ENCODE measurements around the gene TCF7.

Gene TCF7

GRCh38 chr5:134113363-134113889 lies 1.1 kb upstream of the TCF7 start:
- no peak for DNase-seq (ENCODE audit: low read depth)

DNA sequence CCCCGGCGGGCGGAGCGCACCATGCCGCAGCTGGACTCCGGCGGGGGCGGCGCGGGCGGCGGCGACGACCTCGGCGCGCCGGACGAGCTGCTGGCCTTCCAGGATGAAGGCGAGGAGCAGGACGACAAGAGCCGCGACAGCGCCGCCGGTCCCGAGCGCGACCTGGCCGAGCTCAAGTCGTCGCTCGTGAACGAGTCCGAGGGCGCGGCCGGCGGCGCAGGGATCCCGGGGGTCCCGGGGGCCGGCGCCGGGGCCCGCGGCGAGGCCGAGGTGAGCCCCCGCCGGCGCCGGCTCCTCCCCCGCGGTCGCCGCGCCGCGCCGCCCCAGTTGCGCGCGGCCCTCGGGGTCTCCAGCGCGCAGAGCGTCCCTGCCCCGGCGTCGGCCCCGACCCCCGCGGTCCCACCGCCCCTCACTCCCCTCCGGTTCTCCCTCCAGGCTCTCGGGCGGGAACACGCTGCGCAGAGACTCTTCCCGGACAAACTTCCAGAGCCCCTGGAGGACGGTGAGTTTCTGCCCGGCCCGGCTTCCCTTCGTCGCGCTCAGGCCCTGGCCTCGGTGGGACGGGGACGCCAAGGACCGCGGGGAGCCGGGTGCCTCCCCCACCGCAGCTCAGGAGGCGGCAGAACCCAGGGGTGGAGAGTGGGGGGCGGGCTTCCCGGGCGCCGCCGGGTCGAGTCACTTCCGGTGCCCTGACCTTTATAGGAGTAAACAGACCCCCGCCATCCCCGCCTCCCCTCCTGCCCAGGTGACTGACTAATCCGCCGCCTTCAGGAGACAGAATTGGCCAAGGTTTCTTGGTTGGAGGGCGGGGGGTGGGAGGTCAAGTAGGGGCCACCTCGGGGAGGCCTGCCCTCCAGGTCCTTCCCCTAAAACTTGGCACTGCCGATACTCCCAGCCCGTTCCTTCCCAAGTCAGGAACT lies 665 bp downstream of the TCF7 start:
- DNase-seq (ENCODE audit: low read depth): peak; percentile 44

DNA sequence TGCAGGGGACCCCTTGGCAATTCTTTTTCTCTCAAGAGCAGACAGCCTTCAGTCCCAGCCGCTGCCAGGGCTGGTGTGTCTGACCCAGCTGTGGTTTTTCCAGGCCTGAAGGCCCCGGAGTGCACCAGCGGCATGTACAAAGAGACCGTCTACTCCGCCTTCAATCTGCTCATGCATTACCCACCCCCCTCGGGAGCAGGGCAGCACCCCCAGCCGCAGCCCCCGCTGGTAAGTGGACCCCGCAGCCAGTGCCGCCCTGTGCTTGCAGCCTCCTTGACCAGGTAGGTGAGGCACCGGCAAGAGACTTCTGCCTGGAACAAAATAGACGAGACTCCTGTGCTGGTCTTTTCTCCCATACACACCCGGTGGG lies 1.3 kb downstream of the TCF7 start:
- DNase-seq (ENCODE audit: low read depth): no peak

DNA sequence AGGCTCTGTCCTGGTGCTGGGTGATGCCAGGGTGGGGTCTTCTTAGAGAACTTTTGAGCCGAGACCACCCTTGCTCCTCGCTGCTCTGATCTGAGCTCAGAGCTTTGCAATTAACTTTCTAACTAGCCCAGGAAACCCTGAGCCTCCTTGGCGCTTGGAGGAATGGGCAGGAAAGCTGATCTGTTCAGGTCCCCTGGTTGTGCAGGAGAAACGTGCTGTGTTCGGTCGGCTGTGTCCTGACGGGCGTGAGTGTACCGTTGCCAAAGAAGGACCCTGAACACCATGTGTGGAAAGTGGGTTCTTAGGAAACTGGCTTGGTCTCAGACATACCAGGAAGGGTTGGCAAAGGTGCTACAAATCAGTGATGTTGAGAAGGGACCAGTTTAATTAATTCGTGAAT lies 1.8 kb downstream of the TCF7 start:
- no peak for DNase-seq (ENCODE audit: low read depth)

DNA sequence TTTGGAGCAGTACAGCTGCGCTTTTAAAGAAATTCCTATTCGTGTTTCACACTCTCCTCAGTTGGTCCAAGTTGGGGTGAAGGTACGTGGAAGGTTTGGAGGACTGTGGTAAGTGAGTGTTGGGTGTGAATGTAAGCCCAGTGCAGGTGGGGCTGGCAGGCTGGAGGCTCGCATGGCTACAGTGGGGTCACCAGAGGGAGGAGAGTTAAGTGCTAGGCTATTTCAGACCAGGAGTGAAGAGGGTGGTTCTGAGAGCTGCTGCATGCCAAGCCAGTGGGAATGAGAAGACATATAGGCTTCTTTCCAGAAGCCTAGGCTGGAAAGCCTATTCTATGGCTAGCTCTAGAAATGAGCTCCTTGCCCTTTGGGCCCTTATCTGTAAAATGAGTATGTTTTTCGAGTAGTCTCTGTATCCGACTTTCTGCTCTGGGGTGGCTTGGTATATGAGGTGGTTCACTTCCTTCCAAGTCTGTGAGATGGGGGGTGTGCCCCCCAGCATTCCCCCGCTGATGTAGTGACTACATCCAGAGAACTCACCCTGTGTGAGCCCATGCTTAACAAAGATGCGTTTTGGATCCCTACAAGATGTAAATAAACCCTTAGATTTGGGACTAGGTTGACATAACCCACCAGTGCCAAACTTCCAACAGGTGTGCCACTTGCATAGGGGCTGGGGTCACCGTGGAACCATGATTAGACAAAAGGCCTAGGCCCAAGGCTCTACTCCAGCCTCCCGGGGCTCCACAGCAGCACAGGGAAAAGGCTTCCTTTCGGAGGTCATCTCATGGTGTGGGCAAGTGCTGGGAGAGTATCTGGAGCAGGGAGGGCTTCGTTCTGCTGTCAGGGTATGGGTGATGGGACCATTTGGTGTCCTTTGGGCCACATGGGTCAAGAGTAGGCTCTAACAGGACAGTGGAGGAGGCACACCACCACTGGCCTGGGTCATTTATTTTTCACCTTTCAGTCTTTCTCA lies 2.6 kb downstream of the TCF7 start:
- DNase-seq (ENCODE audit: low read depth): no peak

DNA sequence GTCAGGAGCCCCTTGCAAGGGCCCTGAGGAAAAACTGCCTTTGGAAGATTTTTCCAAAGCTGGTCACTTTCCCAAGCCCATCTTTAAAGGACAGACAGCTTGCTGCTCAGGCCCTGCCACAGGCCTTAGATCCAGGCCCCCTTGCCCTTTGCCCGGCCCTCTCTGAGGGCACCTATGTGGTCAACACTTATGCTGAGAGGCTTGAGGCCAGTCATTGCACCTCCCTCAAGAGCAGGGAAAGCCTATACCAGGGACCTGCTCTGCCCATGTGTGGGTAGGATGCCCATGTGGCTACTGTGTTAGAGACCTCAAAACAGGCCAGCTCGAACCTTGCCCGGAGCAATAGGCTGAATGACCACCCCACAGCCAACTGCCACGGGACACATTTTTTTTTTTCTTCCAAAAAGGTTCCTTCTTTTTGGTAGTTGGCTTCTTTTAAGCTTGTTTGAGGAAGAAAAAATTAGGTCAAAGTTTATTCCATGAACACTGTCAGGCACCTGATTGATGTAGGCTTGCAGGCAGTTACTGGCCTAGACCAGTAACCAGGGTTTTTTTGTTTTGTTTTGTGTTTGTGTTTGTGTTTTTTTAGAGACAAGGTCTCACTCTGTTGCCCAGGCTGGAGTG lies 3.8 kb downstream of the TCF7 start:
- no peak for DNase-seq (ENCODE audit: low read depth)

- DNase-seq (ENCODE audit: low read depth): no peak
These were observed 5.2 kb downstream of the TCF7 start for GRCh38 chr5:134119720-134120119.

DNA sequence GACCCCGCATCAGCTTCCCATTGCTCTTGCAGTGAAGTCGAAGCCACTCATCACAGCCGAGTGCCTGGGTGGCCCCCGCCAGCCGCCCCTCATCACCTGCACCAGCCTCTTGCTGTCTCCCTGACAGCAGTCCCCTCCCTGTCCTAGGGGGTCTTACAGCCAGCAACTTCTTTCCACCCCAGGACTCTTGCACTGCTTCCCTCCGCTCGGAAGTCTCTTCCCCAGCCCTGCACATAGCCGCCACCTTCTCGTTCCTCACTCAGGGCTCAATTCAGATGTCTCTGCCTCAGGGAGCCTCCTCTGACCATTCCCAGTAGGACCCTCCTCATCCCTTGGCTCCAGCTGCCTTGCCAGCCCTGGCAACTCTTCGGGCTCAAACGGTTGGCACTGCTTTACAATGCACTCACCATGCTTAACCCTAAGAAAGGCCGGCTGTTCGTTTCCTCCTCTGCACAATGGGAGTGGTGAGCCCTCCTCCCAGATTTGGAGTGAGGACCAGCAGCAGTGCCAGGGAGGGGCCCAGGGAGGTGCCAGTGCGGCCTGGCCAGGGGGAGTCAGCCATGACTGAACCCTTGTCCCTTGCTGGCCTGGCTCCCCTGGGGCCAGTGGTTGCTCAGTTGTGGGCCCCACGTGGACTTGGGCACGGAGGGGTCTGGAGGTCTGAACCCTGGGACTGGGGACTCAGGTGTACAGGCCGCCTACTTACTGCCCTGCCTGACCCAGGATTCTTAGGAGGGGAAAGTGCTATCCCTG lies 6.1 kb downstream of the TCF7 start:
- no peak for DNase-seq (ENCODE audit: low read depth)

DNA sequence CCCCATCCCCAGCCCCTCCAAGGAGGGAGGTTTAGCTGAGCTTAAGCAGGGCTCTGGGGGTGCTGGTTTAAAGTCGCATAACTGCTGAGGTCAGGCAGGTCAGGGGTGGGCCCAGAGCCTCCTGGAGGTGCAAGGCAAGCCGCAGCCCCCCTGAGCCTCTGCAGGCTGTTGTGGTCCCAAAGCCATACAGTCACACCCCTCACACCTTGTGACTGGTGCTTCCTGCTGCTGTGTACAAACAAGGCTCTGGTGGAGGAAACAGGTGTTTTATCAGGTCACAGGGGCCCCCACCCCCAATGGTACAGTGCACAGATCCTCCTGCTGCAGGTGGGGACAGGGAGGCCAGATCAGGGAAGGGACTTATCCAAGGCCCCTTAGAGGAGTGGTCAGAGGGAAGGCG lies 8.0 kb downstream of the TCF7 start:
- peak; percentile 58 for DNase-seq (ENCODE audit: low read depth)

- DNase-seq (ENCODE audit: low read depth): no peak
These were observed 8.9 kb downstream of the TCF7 start for GRCh38 chr5:134123360-134123759.

- no peak for DNase-seq (ENCODE audit: low read depth)
These were observed 10.0 kb downstream of the TCF7 start for GRCh38 chr5:134124289-134125038.

GRCh38 chr5:134125039-134126015 lies 10.8 kb downstream of the TCF7 start:
- no peak for DNase-seq (ENCODE audit: low read depth)

GRCh38 chr5:134127376-134127861 lies 12.9 kb downstream of the TCF7 start:
- peak; percentile 62 for DNase-seq (ENCODE audit: low read depth)

DNA sequence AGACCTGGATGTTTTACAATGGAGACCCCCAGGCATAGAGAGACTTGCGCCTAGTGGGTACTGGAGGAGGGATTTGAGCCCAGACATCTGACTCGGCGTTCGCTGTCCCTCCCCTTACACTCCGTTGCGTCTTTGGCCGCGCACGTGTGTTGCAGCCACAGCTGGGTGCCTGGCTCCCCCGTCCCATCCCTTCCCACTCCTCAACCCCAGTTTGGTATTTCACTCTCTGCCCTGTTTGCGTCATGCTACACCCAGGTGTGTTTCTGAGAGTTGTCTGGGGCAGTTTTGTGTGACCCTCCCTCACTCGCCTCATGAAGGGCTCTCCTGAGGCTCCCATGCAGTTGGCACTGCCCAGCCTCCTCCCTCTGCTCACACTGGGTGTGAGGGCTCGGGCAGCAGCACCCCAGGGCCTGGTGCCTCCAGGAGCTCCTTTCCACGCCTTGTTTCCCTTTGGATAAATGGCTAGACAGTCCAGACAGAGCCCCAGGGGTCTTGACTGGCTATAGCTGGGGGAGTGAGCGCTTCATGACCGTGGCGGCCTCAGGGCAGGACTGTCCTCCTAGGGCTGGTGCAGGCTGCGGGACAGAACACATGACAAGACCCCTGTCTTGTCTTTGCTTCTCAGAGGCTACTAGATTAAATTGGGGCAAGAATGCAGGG lies 13.6 kb downstream of the TCF7 start:
- no peak for DNase-seq (ENCODE audit: low read depth)

DNA sequence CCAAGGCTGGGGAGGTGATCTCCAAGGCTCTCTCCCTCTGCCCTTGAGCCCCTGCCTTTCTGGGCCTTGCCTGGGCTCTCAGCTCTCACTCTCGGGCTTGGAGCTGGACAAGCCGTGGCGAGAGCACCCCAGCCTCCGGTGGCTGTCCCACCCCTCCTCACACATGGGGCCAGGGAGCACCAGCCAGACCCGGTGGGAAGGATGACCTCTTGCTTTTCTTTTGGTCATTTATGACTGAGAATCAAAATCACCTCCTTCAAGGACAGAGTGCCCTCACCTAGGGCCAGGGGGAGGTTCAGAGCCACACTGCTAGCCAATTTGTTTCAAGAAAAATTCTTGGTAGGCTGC lies 14.1 kb downstream of the TCF7 start:
- DNase-seq (ENCODE audit: low read depth): no peak

GRCh38 chr5:134129411-134130238 lies 15.1 kb downstream of the TCF7 start:
- no peak for DNase-seq (ENCODE audit: low read depth)

GRCh38 chr5:134130239-134130945 lies 15.9 kb downstream of the TCF7 start:
- no peak for DNase-seq (ENCODE audit: low read depth)
